A549 (cell line): ENCODE measurements around the gene SLC25A13. TPM values are rescaled to one million over a fixed set of nuclear protein-coding genes. Genes with fewer than 3 reads are reported as not detected.

Source experiments
- ATAC-seq, 2 experiments: fragments of 200-7000 bp in 1 of 2; fragments of >200 bp in 1 of 2; cut with Nextera tagmentation in 1 of 2; cut with Tn5 transposase in 1 of 2; 3 replicates each; pipeline versions ENCODE4 v1.8.0 to v1.9.1; 2018 to 2020; ENCODE audit warnings: mild to moderate bottlenecking in 1 of 2, moderate library complexity in 1 of 2
- CTCF ChIA-PET: fragments of 300-600 bp; sonication (Branson Sonifier 250); formaldehyde crosslinking; extraction: SDS; loops from one replicate; lab custom pipeline; 2021; ENCODE audit warnings: antibody characterized with exemption, inconsistent platforms; lab: Yijun Ruan, JAX
- POLR2A ChIA-PET: fragments of 350-600 bp; formaldehyde crosslinking; extraction: SDS; loops from one replicate; lab custom pipeline; 2021; ENCODE audit warnings: antibody characterized with exemption, inconsistent platforms; lab: Yijun Ruan, JAX
- DNase-seq, 2 experiments: peaks; one replicate each; pipeline versions ENCODE4 v3.0.0 to v3.0.0-alpha.2; 2011 to 2016; ENCODE audit warnings: low read depth in 1 of 2, low spot score in 1 of 2
- FAIRE-seq: peaks from 2 replicates; lab custom pipeline; 2011; peaks lifted over from hg19 to GRCh38; lab: Jason Lieb, UNC
- H3K27ac ChIP-seq, 2 experiments: fragments of >200 bp; sonication (Bioruptor Twin); formaldehyde crosslinking; 3 replicates each; pipeline ENCODE4 v1.5.1; 2016 to 2017
- H3K4me1 ChIP-seq: fragments of >200 bp; sonication (Bioruptor Twin); formaldehyde crosslinking; 3 replicates; pipeline ENCODE4 v1.6.1; 2016
- H3K4me2 ChIP-seq: fragments of >200 bp; sonication (Bioruptor Twin); formaldehyde crosslinking; 3 replicates; pipeline ENCODE4 v1.6.1; 2016
- H3K4me3 ChIP-seq: fragments of >200 bp; sonication (Bioruptor Twin); formaldehyde crosslinking; 3 replicates; pipeline ENCODE4 v1.5.1; 2016
- H3K9me3 ChIP-seq: fragments of >200 bp; sonication (Bioruptor Twin); formaldehyde crosslinking; 3 replicates; pipeline ENCODE4 v1.6.1; 2016
- BHLHE40 ChIP-seq: IDR thresholded peaks from 2 replicates; pipeline ENCODE4 v1.6.1; 2012; ENCODE audit warnings: low read depth, low read length, inconsistent platforms
- CBX8 ChIP-seq: fragments of 200-600 bp; sonication (generic); IDR thresholded peaks from 2 replicates; pipeline ENCODE4 v1.6.1; 2016
- CEBPB ChIP-seq, 2 experiments: fragments of >200 bp in 1 of 2; sonication (Bioruptor Twin) in 1 of 2; formaldehyde crosslinking in 1 of 2; IDR thresholded peaks; 2 replicates each; pipeline ENCODE4 v1.6.1; 2012 to 2016
- CHD2 ChIP-seq: fragments of 150-350 bp; IDR thresholded peaks from 2 replicates; pipeline ENCODE4 v1.6.1; 2014; ENCODE audit warnings: low read length; ENCODE audit not compliant: partially characterized antibody
- CHD4 ChIP-seq: fragments of 200-600 bp; sonication (generic); IDR thresholded peaks from 2 replicates; pipeline ENCODE4 v1.6.1; 2016; ENCODE audit warnings: antibody characterized with exemption, mild to moderate bottlenecking, borderline replicate concordance
- EHF ChIP-seq: fragments of 250-450 bp; sonication (Bioruptor Pico); IDR thresholded peaks from 2 replicates; pipeline ENCODE4 v1.5.0; 2020; ENCODE audit warnings: mild to moderate bottlenecking
- EP300 ChIP-seq, 2 experiments: fragments of >200 bp; sonication (Bioruptor Twin); formaldehyde crosslinking; IDR thresholded peaks; 2 replicates in 1 of 2; 3 replicates in 1 of 2; pipeline ENCODE4 v1.6.1; 2016 to 2017
- GATA3 ChIP-seq: IDR thresholded peaks from 2 replicates; pipeline ENCODE4 v1.6.1; 2012; ENCODE audit warnings: borderline replicate concordance
- HEYL ChIP-seq: fragments of 250-450 bp; sonication (Bioruptor Pico); IDR thresholded peaks from 2 replicates; pipeline ENCODE4 v1.8.0; 2021; ENCODE audit warnings: mild to moderate bottlenecking, moderate library complexity
- HOXB13 ChIP-seq: fragments of 250-450 bp; sonication (Bioruptor Pico); IDR thresholded peaks from 2 replicates; pipeline ENCODE4 v1.5.0; 2020; ENCODE audit warnings: low read depth, mild to moderate bottlenecking, moderate library complexity
- JUN ChIP-seq, 2 experiments: fragments of >200 bp; sonication (Bioruptor Twin); formaldehyde crosslinking; IDR thresholded peaks; 2 replicates in 1 of 2; 3 replicates in 1 of 2; pipeline ENCODE4 v1.6.1; 2016 to 2017
- KDM1A ChIP-seq: fragments of 200-600 bp; sonication (generic); IDR thresholded peaks from 2 replicates; pipeline ENCODE4 v1.6.1; 2016; ENCODE audit warnings: low read depth, mild to moderate bottlenecking
- NFE2L2 ChIP-seq: fragments of 150-350 bp; conservative IDR thresholded peaks from 2 replicates; pipeline ENCODE4 v1.6.1; 2014; ENCODE audit warnings: low read length
- NR3C1 ChIP-seq: fragments of >200 bp; sonication (Bioruptor Twin); formaldehyde crosslinking; IDR thresholded peaks from 3 replicates; pipeline ENCODE4 v1.6.1; 2017
- POLR2A ChIP-seq: IDR thresholded peaks from 2 replicates; pipeline ENCODE4 v1.6.1; 2012; ENCODE audit warnings: mild to moderate bottlenecking, low read length
- RAD21 ChIP-seq, 2 experiments: fragments of >200 bp in 1 of 2; sonication (Bioruptor Twin) in 1 of 2; formaldehyde crosslinking in 1 of 2; IDR thresholded peaks in 1 of 2; conservative IDR thresholded peaks in 1 of 2; 2 replicates in 1 of 2; 3 replicates in 1 of 2; pipeline ENCODE4 v1.6.1; 2012 to 2018; ENCODE audit warnings: inconsistent platforms in 1 of 2
- RARB ChIP-seq: fragments of 250-450 bp; sonication (Bioruptor Pico); IDR thresholded peaks from 2 replicates; pipeline ENCODE4 v1.8.0; 2021; ENCODE audit warnings: mild to moderate bottlenecking, moderate library complexity
- RNF2 ChIP-seq: fragments of 200-600 bp; sonication (generic); IDR thresholded peaks from 2 replicates; pipeline ENCODE4 v1.6.1; 2016; ENCODE audit warnings: low read depth, mild to moderate bottlenecking, antibody characterized with exemption, moderate library complexity, borderline replicate concordance
- SMC3 ChIP-seq: fragments of >200 bp; sonication (Bioruptor Twin); formaldehyde crosslinking; IDR thresholded peaks from 3 replicates; pipeline ENCODE4 v1.6.1; 2018; ENCODE audit warnings: inconsistent platforms
- TFCP2L1 ChIP-seq: fragments of 250-450 bp; sonication (Bioruptor Pico); IDR thresholded peaks from 2 replicates; pipeline ENCODE4 v1.5.0; 2021; ENCODE audit warnings: mild to moderate bottlenecking
- TP53 ChIP-seq: fragments of 250-450 bp; sonication (Bioruptor Pico); IDR thresholded peaks from 2 replicates; pipeline ENCODE4 v1.5.0; 2021; ENCODE audit warnings: mild to moderate bottlenecking, moderate library complexity
- USF2 ChIP-seq: fragments of 450-650 bp; IDR thresholded peaks from 2 replicates; pipeline ENCODE4 v1.6.1; 2014; ENCODE audit warnings: antibody characterized with exemption
- ZC3H11A ChIP-seq: fragments of 450-650 bp; IDR thresholded peaks from 2 replicates; pipeline ENCODE4 v1.6.1; 2014; ENCODE audit warnings: antibody characterized with exemption, mild to moderate bottlenecking
- WGBS: methylation state at CpG from one replicate; pipeline ENCODE4 v1.1.6; 2017; ENCODE audit errors: missing lambda C conversion rate; 5-methylcytosine and 5-hydroxymethylcytosine counted together
- polyA plus RNA-seq, 4 experiments: library from polyadenylated mRNA; depleted of rRNA in 3 of 4; stranded (reverse); fragments of >200 nt; fragmentation: RNase III in 1 of 4; extraction: RNeasy Plus Mini Kit Qiagen cat#74134 plus additional on column Dnase treatment in 1 of 4; gene quantifications; 2 replicates in 3 of 4; 3 replicates in 1 of 4; pipeline ENCODE4 v1.2.3, GENCODE V29; 2011 to 2017
- TF ChIP-seq, protein P1 (sequence below): fragments of 200-600 bp; sonication (generic); IDR thresholded peaks from 2 replicates; pipeline ENCODE4 v1.6.1; 2016; ENCODE audit warnings: antibody characterized with exemption, mild to moderate bottlenecking, moderate library complexity
- TF ChIP-seq, protein P2 (sequence below): fragments of >200 bp; sonication (Bioruptor Twin); formaldehyde crosslinking; IDR thresholded peaks from 3 replicates; pipeline ENCODE4 v1.6.1; 2016
- TF ChIP-seq, protein P3 (sequence below): IDR thresholded peaks from 2 replicates; pipeline ENCODE4 v1.6.1; 2012
- TF ChIP-seq, protein P4 (sequence below): fragments of >200 bp; sonication (Bioruptor Twin); formaldehyde crosslinking; IDR thresholded peaks from 3 replicates; pipeline ENCODE4 v1.5.1; 2016

Gene SLC25A13
- polyA plus RNA-seq, 2 of the 4 experiments (the other 2 are of a cell fraction), result 32.7 to 51.0 TPM

- H3K4me3 ChIP-seq, result no peak overlapping the region
- no peaks in the 10 kb centered on the region for H3K9me3 ChIP-seq
- no peak for FAIRE-seq
- H3K4me2 ChIP-seq, result no peak overlapping the region
- no peak for TF ChIP-seq RARB (CRISPR knock-in tag)
- no peak for TF ChIP-seq TFCP2L1 (CRISPR knock-in tag)
- TF ChIP-seq CEBPB (IDR thresholded peaks at IDR 0.05), result no peak
- no peak for TF ChIP-seq RNF2
- no peak for TF ChIP-seq USF2
- TF ChIP-seq, protein P1, sequence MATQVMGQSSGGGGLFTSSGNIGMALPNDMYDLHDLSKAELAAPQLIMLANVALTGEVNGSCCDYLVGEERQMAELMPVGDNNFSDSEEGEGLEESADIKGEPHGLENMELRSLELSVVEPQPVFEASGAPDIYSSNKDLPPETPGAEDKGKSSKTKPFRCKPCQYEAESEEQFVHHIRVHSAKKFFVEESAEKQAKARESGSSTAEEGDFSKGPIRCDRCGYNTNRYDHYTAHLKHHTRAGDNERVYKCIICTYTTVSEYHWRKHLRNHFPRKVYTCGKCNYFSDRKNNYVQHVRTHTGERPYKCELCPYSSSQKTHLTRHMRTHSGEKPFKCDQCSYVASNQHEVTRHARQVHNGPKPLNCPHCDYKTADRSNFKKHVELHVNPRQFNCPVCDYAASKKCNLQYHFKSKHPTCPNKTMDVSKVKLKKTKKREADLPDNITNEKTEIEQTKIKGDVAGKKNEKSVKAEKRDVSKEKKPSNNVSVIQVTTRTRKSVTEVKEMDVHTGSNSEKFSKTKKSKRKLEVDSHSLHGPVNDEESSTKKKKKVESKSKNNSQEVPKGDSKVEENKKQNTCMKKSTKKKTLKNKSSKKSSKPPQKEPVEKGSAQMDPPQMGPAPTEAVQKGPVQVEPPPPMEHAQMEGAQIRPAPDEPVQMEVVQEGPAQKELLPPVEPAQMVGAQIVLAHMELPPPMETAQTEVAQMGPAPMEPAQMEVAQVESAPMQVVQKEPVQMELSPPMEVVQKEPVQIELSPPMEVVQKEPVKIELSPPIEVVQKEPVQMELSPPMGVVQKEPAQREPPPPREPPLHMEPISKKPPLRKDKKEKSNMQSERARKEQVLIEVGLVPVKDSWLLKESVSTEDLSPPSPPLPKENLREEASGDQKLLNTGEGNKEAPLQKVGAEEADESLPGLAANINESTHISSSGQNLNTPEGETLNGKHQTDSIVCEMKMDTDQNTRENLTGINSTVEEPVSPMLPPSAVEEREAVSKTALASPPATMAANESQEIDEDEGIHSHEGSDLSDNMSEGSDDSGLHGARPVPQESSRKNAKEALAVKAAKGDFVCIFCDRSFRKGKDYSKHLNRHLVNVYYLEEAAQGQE, result no peak
- TF ChIP-seq KDM1A, result no peak
- TF ChIP-seq ZC3H11A, result no peak
- TF ChIP-seq CBX8, result no peak
- TF ChIP-seq RAD21 (conservative IDR thresholded peaks at IDR 0.05 in 1 of 2, IDR thresholded peaks at IDR 0.05 in 1 of 2), result no peak
- TF ChIP-seq NR3C1, result no peak
- TF ChIP-seq, protein P2, sequence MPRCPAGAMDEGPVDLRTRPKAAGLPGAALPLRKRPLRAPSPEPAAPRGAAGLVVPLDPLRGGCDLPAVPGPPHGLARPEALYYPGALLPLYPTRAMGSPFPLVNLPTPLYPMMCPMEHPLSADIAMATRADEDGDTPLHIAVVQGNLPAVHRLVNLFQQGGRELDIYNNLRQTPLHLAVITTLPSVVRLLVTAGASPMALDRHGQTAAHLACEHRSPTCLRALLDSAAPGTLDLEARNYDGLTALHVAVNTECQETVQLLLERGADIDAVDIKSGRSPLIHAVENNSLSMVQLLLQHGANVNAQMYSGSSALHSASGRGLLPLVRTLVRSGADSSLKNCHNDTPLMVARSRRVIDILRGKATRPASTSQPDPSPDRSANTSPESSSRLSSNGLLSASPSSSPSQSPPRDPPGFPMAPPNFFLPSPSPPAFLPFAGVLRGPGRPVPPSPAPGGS, result no peak
- TF ChIP-seq HOXB13 (CRISPR knock-in tag), result no peak
- no peak for TF ChIP-seq POLR2A
- no peak for TF ChIP-seq JUN (IDR thresholded peaks at IDR 0.05)
- TF ChIP-seq EHF (CRISPR knock-in tag), result no peak
- no peak for TF ChIP-seq SMC3
- no peak for TF ChIP-seq CHD2
- no peak for TF ChIP-seq NFE2L2
- no peak for TF ChIP-seq EP300 (IDR thresholded peaks at IDR 0.05)
- TF ChIP-seq, all 56 proteins: peak for 0
- 91% methylated on average over 2 of the region's 2 CpGs for WGBS
- no peak for ATAC-seq
- Histone ChIP-seq H3K27ac (no peak overlapping the region), H3K4me1 (0 out of 3 replicates have a peak, but pooled peaks cover 6% of the 10 kb centered on the region)
- ChIA-PET CTCF (no interaction called here), POLR2A (no interaction called here)
- no peak for DNase-seq
Measured at GRCh38 chr7:96311967-96312366, 9.9 kb downstream of the SLC25A13 start.

GRCh38 chr7:96310110-96310509 lies 11.8 kb downstream of the SLC25A13 start:
- H3K27ac ChIP-seq, result no peak overlapping the region
- no peak for ATAC-seq

More at GRCh38 chr7:96310110-96310509, 11.8 kb downstream of the SLC25A13 start:
- no peaks in the 10 kb centered on the region for H3K9me3 ChIP-seq
- 0 out of 3 replicates have a peak, but pooled peaks cover 6% of the 10 kb centered on the region for H3K4me1 ChIP-seq
- WGBS, result 80% methylated on average over 3 of the region's 3 CpGs
- no peak overlapping the region for H3K4me2 ChIP-seq
- TF ChIP-seq EP300 (IDR thresholded peaks at IDR 0.05) (no peak), TP53 (CRISPR knock-in tag) (no peak), CBX8 (no peak), HEYL (CRISPR knock-in tag) (no peak), JUN (IDR thresholded peaks at IDR 0.05) (no peak), CEBPB (IDR thresholded peaks at IDR 0.05) (no peak), EHF (CRISPR knock-in tag) (no peak), CHD4 (no peak), BHLHE40 (no peak), GATA3 (no peak)
- TF ChIP-seq, protein P3, sequence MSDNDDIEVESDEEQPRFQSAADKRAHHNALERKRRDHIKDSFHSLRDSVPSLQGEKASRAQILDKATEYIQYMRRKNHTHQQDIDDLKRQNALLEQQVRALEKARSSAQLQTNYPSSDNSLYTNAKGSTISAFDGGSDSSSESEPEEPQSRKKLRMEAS, result no peak
- TF ChIP-seq, protein P2, result no peak
- TF ChIP-seq, protein P4, sequence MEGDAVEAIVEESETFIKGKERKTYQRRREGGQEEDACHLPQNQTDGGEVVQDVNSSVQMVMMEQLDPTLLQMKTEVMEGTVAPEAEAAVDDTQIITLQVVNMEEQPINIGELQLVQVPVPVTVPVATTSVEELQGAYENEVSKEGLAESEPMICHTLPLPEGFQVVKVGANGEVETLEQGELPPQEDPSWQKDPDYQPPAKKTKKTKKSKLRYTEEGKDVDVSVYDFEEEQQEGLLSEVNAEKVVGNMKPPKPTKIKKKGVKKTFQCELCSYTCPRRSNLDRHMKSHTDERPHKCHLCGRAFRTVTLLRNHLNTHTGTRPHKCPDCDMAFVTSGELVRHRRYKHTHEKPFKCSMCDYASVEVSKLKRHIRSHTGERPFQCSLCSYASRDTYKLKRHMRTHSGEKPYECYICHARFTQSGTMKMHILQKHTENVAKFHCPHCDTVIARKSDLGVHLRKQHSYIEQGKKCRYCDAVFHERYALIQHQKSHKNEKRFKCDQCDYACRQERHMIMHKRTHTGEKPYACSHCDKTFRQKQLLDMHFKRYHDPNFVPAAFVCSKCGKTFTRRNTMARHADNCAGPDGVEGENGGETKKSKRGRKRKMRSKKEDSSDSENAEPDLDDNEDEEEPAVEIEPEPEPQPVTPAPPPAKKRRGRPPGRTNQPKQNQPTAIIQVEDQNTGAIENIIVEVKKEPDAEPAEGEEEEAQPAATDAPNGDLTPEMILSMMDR, result no peak
- ChIA-PET POLR2A (no interaction called here), CTCF (no interaction called here)
- H3K4me3 ChIP-seq, result no peak overlapping the region
- DNase-seq (no peak), FAIRE-seq (no peak)
